HepG2 (cell line): Measurements from ENCODE around the gene STK32B.
"Not testable (repeated sequence)": the region's sequence is repeated elsewhere in the genome, so short reads cannot be mapped to it uniquely, and the experiment has no call there.

Experiments used
- CTCF ChIP-seq: sonication (generic); formaldehyde crosslinking; IDR thresholded peaks from 2 replicates; pipeline ENCODE4 v1.5.0; 2020; ENCODE audit warnings: mild to moderate bottlenecking, missing genetic modification reagents, moderate library complexity
- EZH2 ChIP-seq: conservative IDR thresholded peaks from 2 replicates; pipeline ENCODE4 v1.6.1; 2012; ENCODE audit warnings: mild to moderate bottlenecking, low read depth, low read length, moderate library complexity
- FOSL1 ChIP-seq: sonication (generic); formaldehyde crosslinking; IDR thresholded peaks from 2 replicates; pipeline ENCODE4 v1.9.0; 2021; ENCODE audit warnings: missing genetic modification reagents, borderline replicate concordance
- FOSL2 ChIP-seq: sonication (generic); formaldehyde crosslinking; IDR thresholded peaks from 2 replicates; pipeline ENCODE4 v1.4.0; 2020; ENCODE audit warnings: missing genetic modification reagents
- NFIB ChIP-seq: sonication (generic); formaldehyde crosslinking; IDR thresholded peaks from 2 replicates; pipeline ENCODE4 v1.9.0; 2021; ENCODE audit warnings: missing genetic modification reagents, mild to moderate bottlenecking, borderline replicate concordance
- RAD51 ChIP-seq: fragments of 450-650 bp; IDR thresholded peaks from 2 replicates; pipeline ENCODE4 v1.6.1; 2016; ENCODE audit warnings: borderline replicate concordance
- TFDP2 ChIP-seq: sonication (generic); formaldehyde crosslinking; IDR thresholded peaks from 2 replicates; pipeline ENCODE4 v1.4.0; 2020; ENCODE audit warnings: missing genetic modification reagents
- ZBTB46 ChIP-seq: sonication (generic); formaldehyde crosslinking; IDR thresholded peaks from 2 replicates; pipeline ENCODE4 v1.4.0; 2020; ENCODE audit warnings: mild to moderate bottlenecking, missing genetic modification reagents, borderline replicate concordance
- ZNF773 ChIP-seq: sonication (generic); formaldehyde crosslinking; IDR thresholded peaks from 2 replicates; pipeline ENCODE4 v1.4.0; 2020; ENCODE audit warnings: missing genetic modification reagents, borderline replicate concordance

DNA sequence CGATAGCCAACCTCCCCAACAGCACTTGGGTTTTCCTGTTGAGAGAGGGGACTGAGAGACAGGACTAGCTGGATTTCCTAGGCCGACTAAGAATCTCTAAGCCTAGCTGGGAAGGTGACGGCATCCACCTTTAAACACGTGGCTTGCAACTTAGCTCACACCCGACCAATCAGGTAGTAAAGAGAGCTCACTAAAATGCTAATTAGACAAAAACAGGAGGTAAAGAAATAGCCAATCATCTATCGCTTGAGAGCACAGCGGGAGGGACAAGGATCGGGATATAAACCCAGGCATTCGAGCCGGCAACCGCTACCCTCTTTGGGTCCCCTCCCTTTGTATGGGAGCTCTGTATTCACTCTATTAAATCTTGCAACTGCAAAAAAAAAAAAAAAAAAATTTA, 44.3 kb upstream of the STK32B start:
- not testable (repeated sequence) for TF ChIP-seq ZNF773; FOSL1 (CRISPR knock-in tag); EZH2; FOSL2 (CRISPR knock-in tag); CTCF (CRISPR knock-in tag); NFIB (CRISPR knock-in tag); TFDP2 (CRISPR knock-in tag); ZBTB46 (CRISPR knock-in tag); RAD51
